ENCODE measurements around the gene POC1B. TPM values are rescaled to one million over a fixed set of nuclear protein-coding genes. Genes with fewer than 3 reads are reported as not detected.

Gene POC1B
- total and polyA plus RNA-seq, 4 donors: 5.0 to 28.2 (median 7.6) TPM

GRCh38 chr12:89370850-89371249 is 155.0 kb downstream of the POC1B start:
- WGBS: 75% methylated on average over 7 of the region's 7 CpGs
- Histone ChIP-seq H3K36me3 (ENCODE audit: control insufficient read depth in 4 of 4, insufficient read depth in 3 of 4, low read depth in 1 of 4, low read length in 3 of 4) (no peaks in the 10 kb centered on the region), H3K27me3 (ENCODE audit: control insufficient read depth in 4 of 4, insufficient read depth in 4 of 4, low read length in 3 of 4) (no peaks in the 10 kb centered on the region), H3K27ac (ENCODE audit: low read depth in 1 of 2, low read length in 2 of 2) (no peak overlapping the region), H3K4me3 (ENCODE audit: low read depth in 1 of 3, low read length in 3 of 3) (no peak overlapping the region), H3K4me1 (ENCODE audit: control insufficient read depth in 4 of 4, insufficient read depth in 4 of 4, low read length in 3 of 4) (peaks cover 9 to 35% (median 16%) of the 10 kb centered on the region in 4 donors), H3K9me3 (ENCODE audit: control insufficient read depth in 4 of 4, low read length in 3 of 4) (no peaks in the 10 kb centered on the region), H3K9ac (ENCODE audit: low read depth in 1 of 2, low read length in 2 of 2) (no peak overlapping the region)
- no peak for DNase-seq (ENCODE audit: low spot score)
- TF ChIP-seq MAX (IDR thresholded peaks at IDR 0.05) (no peak), NR2F2 (IDR thresholded peaks at IDR 0.05) (no peak), YY1 (IDR thresholded peaks at IDR 0.05) (no peak), EGR1 (IDR thresholded peaks at IDR 0.05; ENCODE audit: low read depth in 2 of 2) (no peak), FOXA2 (IDR thresholded peaks at IDR 0.05) (no peak), FOXA1 (IDR thresholded peaks at IDR 0.05) (no peak), SP1 (IDR thresholded peaks at IDR 0.05) (no peak), CTCF (IDR thresholded peaks at IDR 0.05; ENCODE audit: low read depth, low read length, missing input control) (no peak), RAD21 (IDR thresholded peaks at IDR 0.05) (no peak)

- Histone ChIP-seq H3K4me3 (ENCODE audit: low read depth in 1 of 3, low read length in 3 of 3) (no peak overlapping the region), H3K9ac (ENCODE audit: low read depth in 1 of 2, low read length in 2 of 2) (no peak overlapping the region), H3K9me3 (ENCODE audit: control insufficient read depth in 4 of 4, low read length in 3 of 4) (no peaks in the 10 kb centered on the region), H3K27me3 (ENCODE audit: control insufficient read depth in 4 of 4, insufficient read depth in 4 of 4, low read length in 3 of 4) (no peaks in the 10 kb centered on the region), H3K36me3 (ENCODE audit: control insufficient read depth in 4 of 4, insufficient read depth in 3 of 4, low read depth in 1 of 4, low read length in 3 of 4) (no peaks in the 10 kb centered on the region), H3K4me1 (ENCODE audit: control insufficient read depth in 4 of 4, insufficient read depth in 4 of 4, low read length in 3 of 4) (peaks cover 9 to 36% (median 15%) of the 10 kb centered on the region in 4 donors), H3K27ac (ENCODE audit: low read depth in 1 of 2, low read length in 2 of 2) (no peak overlapping the region)
- WGBS: 70% methylated on average over 3 of the region's 3 CpGs
- TF ChIP-seq SP1 (IDR thresholded peaks at IDR 0.05) (no peak), NR2F2 (IDR thresholded peaks at IDR 0.05) (no peak), REST (IDR thresholded peaks at IDR 0.05) (no peak), ZBTB33 (IDR thresholded peaks at IDR 0.05) (no peak), MAX (IDR thresholded peaks at IDR 0.05) (no peak), EGR1 (IDR thresholded peaks at IDR 0.05; ENCODE audit: low read depth in 2 of 2) (no peak), RAD21 (IDR thresholded peaks at IDR 0.05) (no peak), HNF4A (conservative IDR thresholded peaks at IDR 0.05) (no peak), CTCF (IDR thresholded peaks at IDR 0.05; ENCODE audit: low read depth, low read length, missing input control) (no peak), TAF1 (conservative IDR thresholded peaks at IDR 0.05) (no peak), ATF3 (IDR thresholded peaks at IDR 0.05) (no peak)
- no peak for DNase-seq (ENCODE audit: low spot score)
Observed at GRCh38 chr12:89370421-89370831, 155.4 kb downstream of the POC1B start.
